Esophagus squamous epithelium (tissue), 4 donors: ENCODE data around the gene LXN.

Experiments
- CTCF ChIP-seq, 6 experiments: fragments of 450-650 bp in 4 of 6; fragments of 200-600 bp in 2 of 6; sonication (generic) in 2 of 6; IDR thresholded peaks; one replicate each; pipeline ENCODE4 v1.5.1; 2016 to 2019; ENCODE audit warnings: antibody characterized with exemption in 6 of 6, mild to moderate bottlenecking in 4 of 6, moderate library complexity in 4 of 6
- POLR2A ChIP-seq, 4 donors: fragments of 450-650 bp; IDR thresholded peaks; one replicate each; pipeline ENCODE4 v1.6.1; 2017; ENCODE audit warnings: antibody characterized with exemption in 4 of 4, mild to moderate bottlenecking in 4 of 4, moderate library complexity in 3 of 4

GRCh38 chr3:158642474-158643210, 29.8 kb downstream of the LXN start:
- TF ChIP-seq CTCF (IDR thresholded peaks at IDR 0.05) (no peak), POLR2A (IDR thresholded peaks at IDR 0.05) (no peak)
